Measurements from ENCODE around the gene MED16.

The MED16 gene

GRCh38 chr19:924553-925086, 31.6 kb upstream of the MED16 start:
- Histone ChIP-seq H3K9me2 (ENCODE audit: low read depth, low read length) (no peaks in the 10 kb centered on the region), H3K79me2 (ENCODE audit: insufficient read depth, low read length) (no peaks in the 10 kb centered on the region), H3K27me3 (ENCODE audit: insufficient read depth, low read length) (no peaks in the 10 kb centered on the region; the same call in none of the 2 replicates), H3K4me1 (ENCODE audit: insufficient read depth, low read length, severe bottlenecking) (peaks cover 32% of the 10 kb centered on the region), H2AFZ (ENCODE audit: low read length) (no peak overlapping the region), H3K9me3 (ENCODE audit: low read length) (no peaks in the 10 kb centered on the region), H4K20me1 (ENCODE audit: insufficient read depth, low read length) (no peaks in the 10 kb centered on the region), H3F3A (ENCODE audit: insufficient read depth, low read length) (no peaks in the 10 kb centered on the region), H3K9ac (ENCODE audit: low read length) (peak overlapping the region; percentile 52), H3K4me3 (ENCODE audit: low read depth, low read length, poor library complexity, severe bottlenecking) (peak overlapping the region; percentile 64), H3K4me2 (ENCODE audit: low read length) (peak overlapping the region; percentile 79), H3K36me3 (ENCODE audit: insufficient read depth, low read length) (no peaks in the 10 kb centered on the region), H3K27ac (ENCODE audit: low read depth, low read length, poor library complexity, severe bottlenecking) (no peak overlapping the region)
- TF ChIP-seq EZH2 (IDR thresholded peaks at IDR 0.05; ENCODE audit: borderline replicate concordance, low read length) (no peak), CTCF (IDR thresholded peaks at IDR 0.05; ENCODE audit: low read length) (no peak)

- peak overlapping the region; percentile 44 for H3K4me3 ChIP-seq (ENCODE audit: low read depth, low read length, poor library complexity, severe bottlenecking)
- H3K36me3 ChIP-seq (ENCODE audit: insufficient read depth, low read length), result no peaks in the 10 kb centered on the region
- H3K9me2 ChIP-seq (ENCODE audit: low read depth, low read length), result no peaks in the 10 kb centered on the region
- no peak for TF ChIP-seq CTCF (IDR thresholded peaks at IDR 0.05; ENCODE audit: low read length)
- no peak for TF ChIP-seq EZH2 (IDR thresholded peaks at IDR 0.05; ENCODE audit: borderline replicate concordance, low read length)
- no peak overlapping the region for H2AFZ ChIP-seq (ENCODE audit: low read length)
- H4K20me1 ChIP-seq (ENCODE audit: insufficient read depth, low read length), result no peaks in the 10 kb centered on the region
- H3F3A ChIP-seq (ENCODE audit: insufficient read depth, low read length), result no peaks in the 10 kb centered on the region
- H3K79me2 ChIP-seq (ENCODE audit: insufficient read depth, low read length), result no peaks in the 10 kb centered on the region
- peaks cover 13% of the 10 kb centered on the region; the same call in 1 of the 2 replicates for H3K27me3 ChIP-seq (ENCODE audit: insufficient read depth, low read length)
- peak overlapping the region; percentile 41 for H3K4me2 ChIP-seq (ENCODE audit: low read length)
- H3K27ac ChIP-seq (ENCODE audit: low read depth, low read length, poor library complexity, severe bottlenecking), result no peak overlapping the region
- peaks cover 43% of the 10 kb centered on the region for H3K4me1 ChIP-seq (ENCODE audit: insufficient read depth, low read length, severe bottlenecking)
- H3K9me3 ChIP-seq (ENCODE audit: low read length), result no peaks in the 10 kb centered on the region
- no peak overlapping the region; the same call in 1 of the 2 replicates for H3K9ac ChIP-seq (ENCODE audit: low read length)
Measured at GRCh38 chr19:920051-920864, 27.3 kb upstream of the MED16 start.

- H2AFZ ChIP-seq (ENCODE audit: low read length), result no peak overlapping the region
- peak overlapping the region; percentile 44 for H3K4me3 ChIP-seq (ENCODE audit: low read depth, low read length, poor library complexity, severe bottlenecking)
- H3K4me1 ChIP-seq (ENCODE audit: insufficient read depth, low read length, severe bottlenecking), result peaks cover 35% of the 10 kb centered on the region
- H3K9me2 ChIP-seq (ENCODE audit: low read depth, low read length), result no peaks in the 10 kb centered on the region
- no peaks in the 10 kb centered on the region for H3K79me2 ChIP-seq (ENCODE audit: insufficient read depth, low read length)
- H3K36me3 ChIP-seq (ENCODE audit: insufficient read depth, low read length), result no peaks in the 10 kb centered on the region
- peaks cover 13% of the 10 kb centered on the region; the same call in 1 of the 2 replicates for H3K27me3 ChIP-seq (ENCODE audit: insufficient read depth, low read length)
- H3K4me2 ChIP-seq (ENCODE audit: low read length), result peak overlapping the region; percentile 41; the same call in 1 of the 2 replicates
- no peaks in the 10 kb centered on the region for H3K9me3 ChIP-seq (ENCODE audit: low read length)
- no peak overlapping the region for H3K27ac ChIP-seq (ENCODE audit: low read depth, low read length, poor library complexity, severe bottlenecking)
- H3K9ac ChIP-seq (ENCODE audit: low read length), result no peak overlapping the region; the same call in 1 of the 2 replicates
- H3F3A ChIP-seq (ENCODE audit: insufficient read depth, low read length), result no peaks in the 10 kb centered on the region
- H4K20me1 ChIP-seq (ENCODE audit: insufficient read depth, low read length), result no peaks in the 10 kb centered on the region
- TF ChIP-seq EZH2 (IDR thresholded peaks at IDR 0.05; ENCODE audit: borderline replicate concordance, low read length), result no peak
- no peak for TF ChIP-seq CTCF (IDR thresholded peaks at IDR 0.05; ENCODE audit: low read length)
Measured at GRCh38 chr19:919199-920050, 26.4 kb upstream of the MED16 start.
